Right lobe of liver (tissue), 6 donors: ENCODE data around the gene LGALS3BP. TPM values are rescaled to one million over a fixed set of nuclear protein-coding genes. Genes with fewer than 3 reads are reported as not detected.

ENCODE experiments used
- ATAC-seq, 4 donors: fragments of 200-7000 bp; cut with Tn5 transposase; one replicate each; pipeline ENCODE4 v1.9.1; 2020; ENCODE audit warnings: mild to moderate bottlenecking in 4 of 4, moderate library complexity in 4 of 4
- DNase-seq, 3 donors: peaks; one replicate each; pipeline ENCODE4 v3.0.0-alpha.2; 2020
- H3K27ac ChIP-seq, 3 donors: fragments of 200-600 bp; one replicate each; pipeline ENCODE4 v1.8.0; 2022
- H3K27me3 ChIP-seq, 2 donors: fragments of 200-600 bp; one replicate each; pipeline ENCODE4 v1.8.0; 2022
- H3K36me3 ChIP-seq, 4 donors: fragments of 200-600 bp; sonication (generic) in 1 of 4; one replicate each; pipeline versions ENCODE4 v1.5.1 to v1.8.0; 2017 to 2022; ENCODE audit warnings: control low read depth in 1 of 4
- H3K4me1 ChIP-seq, 4 donors: fragments of 200-600 bp; sonication (generic) in 1 of 4; one replicate each; pipeline versions ENCODE4 v1.5.1 to v1.8.0; 2017 to 2022; ENCODE audit warnings: control low read depth in 1 of 4
- H3K4me3 ChIP-seq, 3 donors: fragments of 200-600 bp; one replicate each; pipeline ENCODE4 v1.8.0; 2022
- H3K9me3 ChIP-seq, 4 donors: fragments of 200-600 bp; sonication (generic) in 1 of 4; one replicate each; pipeline versions ENCODE4 v1.5.1 to v1.8.0; 2017 to 2022; ENCODE audit warnings: control low read depth in 1 of 4
- CTCF ChIP-seq, 4 donors: fragments of 200-600 bp in 3 of 4; fragments of 450-650 bp in 1 of 4; IDR thresholded peaks; one replicate each; pipeline versions ENCODE4 v1.5.1 to v1.8.0; 2016 to 2022; ENCODE audit warnings: antibody characterized with exemption in 4 of 4, mild to moderate bottlenecking in 2 of 4
- POLR2A ChIP-seq: fragments of 450-650 bp; IDR thresholded peaks from one replicate; pipeline ENCODE4 v1.6.1; 2017; ENCODE audit warnings: antibody characterized with exemption, mild to moderate bottlenecking
- WGBS: methylation state at CpG from one replicate; pipeline ENCODE4 v1.1.6; 2018; ENCODE audit warnings: low coverage, low lambda C conversion rate; ENCODE audit not compliant: insufficient coverage; ENCODE audit errors: missing lambda C conversion rate; 5-methylcytosine and 5-hydroxymethylcytosine counted together
- intact Hi-C, 2 donors: fragments of 100-400 bp; cut with DNase I; formaldehyde crosslinking; loops; one replicate each; pipeline versions ENCODE4 v1.11.2 to v1.14.1; 2022
- total RNA-seq, 6 experiments: library from RNA; depleted of rRNA in 2 of 6; stranded (reverse); fragments of >200 nt in 2 of 6; fragmentation: NEBNext Ultra II Directional in 3 of 6; extraction: Animal tissue kit (Norgen Biotek cat#: 25700) in 3 of 6; gene quantifications; one replicate each; pipeline versions ENCODE4 v1.1.0 to v1.2.4, GENCODE V29; 2016 to 2023
- donor health status: DM: no; HTN: yes; CAD: no.
- donor health status: DM: no; HTN: no; CAD: no.
- donor health status: DM: no; HTN: no; CAD: no.
- donor health status: DM: no; HTN: yes; CAD: no.
- donor health status: DM: no; HTN: yes; CAD: no.

Gene LGALS3BP
- total RNA-seq, 6 experiments from 2014 or later, result 82.8 to 257 (median 121) TPM

DNA sequence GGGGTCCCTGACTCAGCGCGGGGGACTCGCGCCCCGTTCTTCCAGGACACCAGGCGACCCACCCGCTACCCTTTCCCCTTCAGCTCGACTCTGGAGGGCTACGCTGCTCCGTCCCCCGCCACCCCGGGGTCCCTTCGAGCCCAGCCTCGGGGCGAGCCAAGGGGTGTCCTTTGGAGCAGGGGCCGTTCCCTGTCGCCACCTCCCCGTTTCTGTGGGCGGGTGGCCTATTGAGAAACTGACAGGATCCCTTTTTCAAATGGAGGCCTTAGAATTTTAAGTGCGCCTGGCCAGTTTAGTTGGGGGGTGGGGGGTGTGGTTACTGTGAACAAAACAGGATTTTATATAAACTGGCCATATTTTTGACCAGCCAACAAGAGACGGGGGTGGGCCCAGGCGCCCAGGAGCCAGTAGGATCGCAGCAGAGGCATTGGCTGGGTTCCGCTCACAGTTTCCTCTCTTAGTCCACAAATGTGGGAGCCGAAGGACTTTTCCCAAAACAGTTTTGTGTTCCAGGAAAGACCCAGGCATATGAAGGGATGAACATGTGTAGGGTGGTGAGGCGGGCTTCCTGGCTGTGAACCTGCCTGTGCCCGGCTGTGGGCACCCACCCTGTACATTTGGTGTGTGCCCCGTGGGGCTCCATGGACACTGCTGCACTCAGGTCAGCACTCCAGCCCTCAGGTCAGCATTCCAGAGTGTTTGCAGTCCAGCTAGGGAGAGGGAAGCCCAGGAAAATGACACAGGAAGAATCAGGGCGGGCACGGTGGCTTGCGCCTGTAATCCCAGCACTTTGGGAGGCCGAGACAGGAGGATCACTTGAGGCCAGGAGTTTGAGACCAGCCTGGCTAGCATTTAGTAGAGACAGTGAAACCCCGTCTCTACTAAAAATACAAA, 53.8 kb downstream of the LGALS3BP start:
- intact Hi-C loops, result no loop called here
- Histone ChIP-seq H3K9me3 (no peaks in the 10 kb centered on the region), H3K36me3 (no peaks in the 10 kb centered on the region), H3K4me1 (peaks cover 0 to 7% (median 2%) of the 10 kb centered on the region in 4 donors), H3K4me3 (peak overlapping the region; percentile 29 to 53 (median 31)), H3K27ac (peak overlapping the region; percentile 64 to 88 (median 79)), H3K27me3 (no peaks in the 10 kb centered on the region)
- WGBS, result 27% methylated on average over 25 of the region's 33 CpGs
- no peak for TF ChIP-seq CTCF (IDR thresholded peaks at IDR 0.05)
- TF ChIP-seq POLR2A, result peak; percentile 35
- peak; percentile 61 to 69 (median 69) for DNase-seq
- peak; percentile 64 to 74 (median 68) for ATAC-seq

GRCh38 chr17:78925234-78925633, 54.5 kb downstream of the LGALS3BP start, which contains the start of gene TIMP2:
TIMP2 (minus strand) TSS chr17:78925387; CDS start chr17:78925088, 299 bp downstream.
- TF ChIP-seq CTCF (IDR thresholded peaks at IDR 0.05), result peak in 2 of 4 donors; percentile 8 to 20
- TF ChIP-seq POLR2A, result no peak
- H3K4me3 ChIP-seq, result peak within 1 kb of the TSS; percentile 38 to 53 (median 39)
- DNase-seq (peak; percentile 86 to 90 (median 90)), ATAC-seq (peak; percentile 63 to 78 (median 66))
- H3K4me1 ChIP-seq, result peaks cover 0 to 14% (median 5%) of the 10 kb centered on the region in 4 donors
- H3K36me3 ChIP-seq, result no peaks in the 10 kb centered on the region
- H3K27ac ChIP-seq, result peak within 1 kb of the TSS; percentile 64 to 88 (median 79)
- no peaks in the 10 kb centered on the region for H3K9me3 ChIP-seq
- H3K27me3 ChIP-seq, result no peaks in the 10 kb centered on the region
- intact Hi-C loops, result no loop called here
- WGBS, result 0% methylated on average over 6 of the region's 52 CpGs

- peak overlapping the region; percentile 38 to 53 (median 39) for H3K4me3 ChIP-seq
- H3K36me3 ChIP-seq, result no peaks in the 10 kb centered on the region
- no peak for ATAC-seq
- no peak for DNase-seq
- intact Hi-C loops, result no loop called here
- no peak for TF ChIP-seq CTCF (IDR thresholded peaks at IDR 0.05)
- no peak for TF ChIP-seq POLR2A
- no peaks in the 10 kb centered on the region for H3K27me3 ChIP-seq
- H3K27ac ChIP-seq, result peak overlapping the region; percentile 52 to 79 (median 79)
- 15% methylated on average over 14 of the region's 64 CpGs for WGBS
- no peaks in the 10 kb centered on the region for H3K9me3 ChIP-seq
- H3K4me1 ChIP-seq, result peaks cover 0 to 16% (median 7%) of the 10 kb centered on the region in 4 donors
Observed at GRCh38 chr17:78924481-78925151, 55.1 kb downstream of the LGALS3BP start.

DNA sequence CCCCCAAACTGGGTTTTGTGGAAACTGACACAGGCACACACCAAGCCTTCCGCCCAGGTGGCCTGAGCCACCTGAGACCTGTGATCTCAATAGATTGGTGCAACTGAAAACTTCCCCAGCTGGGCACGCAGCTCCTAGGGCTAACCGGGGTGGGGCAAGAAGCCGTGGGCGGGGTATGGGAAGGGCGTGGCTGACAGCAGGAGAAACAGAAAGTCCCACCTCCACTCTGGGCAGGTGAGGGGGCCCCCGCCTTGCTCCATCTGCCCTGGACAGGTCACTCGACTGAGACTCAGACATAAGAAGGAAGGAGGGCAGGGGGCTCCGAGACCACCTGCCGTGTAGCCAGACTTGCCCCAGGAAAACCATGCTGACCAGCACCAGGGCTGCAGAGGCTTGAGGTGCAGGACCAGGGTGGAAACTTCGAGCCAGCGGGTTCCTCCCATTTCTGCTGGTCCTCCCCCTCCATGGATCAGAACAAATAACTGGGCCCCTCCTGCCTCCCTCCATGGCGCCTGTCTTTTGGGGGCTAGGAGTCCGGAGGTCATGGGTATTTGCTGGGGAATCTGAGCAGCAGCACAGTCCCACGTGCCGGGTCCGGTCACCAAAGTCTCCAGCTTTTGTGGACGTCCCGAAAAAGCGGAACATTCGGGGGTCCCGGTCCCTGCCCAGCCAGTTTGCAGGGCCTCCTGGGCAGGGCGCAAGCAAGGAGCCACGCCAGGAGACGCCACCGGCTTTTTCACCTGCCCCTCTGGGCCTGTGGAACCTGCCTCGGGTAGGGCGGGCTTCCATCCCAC, 55.9 kb downstream of the LGALS3BP start:
- TF ChIP-seq POLR2A (no peak), CTCF (IDR thresholded peaks at IDR 0.05) (no peak)
- ATAC-seq, result peak; percentile 20 to 38 (median 30)
- peaks cover 0 to 16% (median 7%) of the 10 kb centered on the region in 4 donors for H3K4me1 ChIP-seq

More for the DNA sequence above, 55.9 kb downstream of the LGALS3BP start:
- WGBS, result 40% methylated on average over 7 of the region's 28 CpGs
- Histone ChIP-seq H3K4me3 (peak overlapping the region; percentile 38 to 53 (median 39)), H3K9me3 (no peaks in the 10 kb centered on the region), H3K36me3 (no peaks in the 10 kb centered on the region), H3K27me3 (no peaks in the 10 kb centered on the region), H3K27ac (peak overlapping the region; percentile 52 to 79 (median 79))
- intact Hi-C loops, result no loop called here
- DNase-seq, result peak; percentile 70 to 82 (median 73)
